Choroid plexus epithelial cell (primary cell): Measurements from ENCODE around the gene GRPEL1.

Source experiments
- DNase-seq: peaks from one replicate; pipeline ENCODE4 v3.0.0-alpha.2; 2010; ENCODE audit warnings: low read depth
- H3K4me3 ChIP-seq: 2 replicates; pipeline ENCODE4 v1.5.1; 2011; ENCODE audit warnings: low read depth, mild to moderate bottlenecking, control low read depth, low read length, moderate library complexity
- TF ChIP-seq, protein P1 (sequence below): conservative IDR thresholded peaks from 2 replicates; pipeline ENCODE4 v1.5.1; 2011; ENCODE audit warnings: low read depth, mild to moderate bottlenecking, control low read depth, inconsistent platforms, low read length, moderate library complexity

The GRPEL1 gene

DNA sequence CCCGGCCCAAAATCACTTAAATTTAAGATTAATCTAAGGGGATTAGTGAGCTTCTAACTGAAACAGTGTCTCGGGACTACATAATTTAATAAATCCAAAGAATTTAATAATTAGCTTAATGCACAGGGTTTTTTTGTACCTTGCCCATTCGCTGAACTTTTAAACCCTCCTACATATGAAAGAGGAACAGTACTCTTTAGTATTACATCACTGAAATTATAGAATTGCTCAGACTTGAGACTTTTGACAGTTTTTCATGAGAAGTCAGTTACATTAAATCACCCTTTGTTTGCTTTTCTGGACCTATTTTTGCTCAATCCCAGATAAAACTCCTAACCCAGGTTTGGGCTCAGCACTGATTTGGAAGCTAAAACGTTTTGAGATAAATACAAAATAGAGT is 27.1 kb downstream of the GRPEL1 start:
- no peak overlapping the region for H3K4me3 ChIP-seq
- TF ChIP-seq, protein P1, sequence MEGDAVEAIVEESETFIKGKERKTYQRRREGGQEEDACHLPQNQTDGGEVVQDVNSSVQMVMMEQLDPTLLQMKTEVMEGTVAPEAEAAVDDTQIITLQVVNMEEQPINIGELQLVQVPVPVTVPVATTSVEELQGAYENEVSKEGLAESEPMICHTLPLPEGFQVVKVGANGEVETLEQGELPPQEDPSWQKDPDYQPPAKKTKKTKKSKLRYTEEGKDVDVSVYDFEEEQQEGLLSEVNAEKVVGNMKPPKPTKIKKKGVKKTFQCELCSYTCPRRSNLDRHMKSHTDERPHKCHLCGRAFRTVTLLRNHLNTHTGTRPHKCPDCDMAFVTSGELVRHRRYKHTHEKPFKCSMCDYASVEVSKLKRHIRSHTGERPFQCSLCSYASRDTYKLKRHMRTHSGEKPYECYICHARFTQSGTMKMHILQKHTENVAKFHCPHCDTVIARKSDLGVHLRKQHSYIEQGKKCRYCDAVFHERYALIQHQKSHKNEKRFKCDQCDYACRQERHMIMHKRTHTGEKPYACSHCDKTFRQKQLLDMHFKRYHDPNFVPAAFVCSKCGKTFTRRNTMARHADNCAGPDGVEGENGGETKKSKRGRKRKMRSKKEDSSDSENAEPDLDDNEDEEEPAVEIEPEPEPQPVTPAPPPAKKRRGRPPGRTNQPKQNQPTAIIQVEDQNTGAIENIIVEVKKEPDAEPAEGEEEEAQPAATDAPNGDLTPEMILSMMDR: no peak
- DNase-seq: no peak

DNA sequence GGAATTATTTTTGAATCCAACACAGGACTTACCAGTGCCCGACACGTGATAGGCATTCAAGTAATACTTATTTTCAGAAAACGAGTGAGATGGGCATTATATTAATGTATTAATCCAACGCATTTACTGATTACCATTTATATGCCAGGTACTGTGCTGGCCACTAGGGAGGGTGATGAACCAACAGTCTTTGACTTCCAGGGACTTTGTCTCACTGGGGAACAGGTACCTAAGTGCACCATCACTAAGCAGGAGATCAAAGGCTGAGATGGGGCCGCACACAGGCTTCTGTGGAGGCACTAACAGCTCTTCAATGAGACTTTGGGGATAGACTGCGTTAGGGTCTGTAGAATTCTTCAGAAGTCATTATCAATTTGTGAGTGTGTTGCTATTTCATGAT is 30.4 kb downstream of the GRPEL1 start:
- no peak for DNase-seq
- TF ChIP-seq, protein P1: peak; percentile 21
- H3K4me3 ChIP-seq: no peak overlapping the region

DNA sequence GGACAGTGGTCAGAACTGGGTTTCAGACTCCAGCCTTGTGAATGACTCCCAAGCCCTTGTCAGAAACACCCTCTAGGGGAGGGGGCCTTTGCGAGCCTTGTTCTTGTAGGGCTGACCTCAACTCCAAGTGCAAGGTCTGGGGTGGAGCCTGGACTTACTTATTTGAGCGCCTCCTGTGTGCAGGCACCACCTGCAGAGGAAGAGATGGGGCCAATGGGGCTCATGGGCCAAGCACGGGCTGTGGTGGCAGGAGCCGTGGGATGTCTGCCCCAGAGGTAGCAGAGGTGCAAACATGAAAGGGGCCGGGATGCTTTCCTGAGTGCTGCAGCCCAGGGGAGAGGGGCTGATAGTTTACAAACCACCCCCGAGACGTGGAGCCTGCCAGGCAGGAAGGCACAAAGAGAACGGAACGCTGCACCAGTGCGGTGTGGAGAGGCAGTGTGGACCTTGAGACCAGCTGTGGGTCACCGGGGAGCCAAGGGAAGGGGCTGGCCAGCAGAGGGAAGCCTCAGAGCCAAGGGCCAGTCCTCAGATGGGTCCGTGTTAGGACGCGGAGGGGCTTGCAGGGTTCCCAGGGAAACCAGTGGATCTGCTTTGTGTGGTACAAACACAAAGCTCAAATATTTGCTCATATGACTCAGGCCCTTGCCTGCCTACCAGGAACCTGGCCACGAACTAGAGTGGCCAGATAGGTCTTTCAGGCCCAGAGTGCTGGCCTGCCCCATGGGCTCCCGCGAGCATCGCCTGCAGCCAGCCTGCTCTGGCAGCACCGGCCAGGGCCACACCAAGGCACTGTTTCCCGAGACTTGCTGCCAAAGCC is 33.4 kb downstream of the GRPEL1 start:
- peak; percentile 63 for DNase-seq
- H3K4me3 ChIP-seq: no peak overlapping the region
- TF ChIP-seq, protein P1: no peak

DNA sequence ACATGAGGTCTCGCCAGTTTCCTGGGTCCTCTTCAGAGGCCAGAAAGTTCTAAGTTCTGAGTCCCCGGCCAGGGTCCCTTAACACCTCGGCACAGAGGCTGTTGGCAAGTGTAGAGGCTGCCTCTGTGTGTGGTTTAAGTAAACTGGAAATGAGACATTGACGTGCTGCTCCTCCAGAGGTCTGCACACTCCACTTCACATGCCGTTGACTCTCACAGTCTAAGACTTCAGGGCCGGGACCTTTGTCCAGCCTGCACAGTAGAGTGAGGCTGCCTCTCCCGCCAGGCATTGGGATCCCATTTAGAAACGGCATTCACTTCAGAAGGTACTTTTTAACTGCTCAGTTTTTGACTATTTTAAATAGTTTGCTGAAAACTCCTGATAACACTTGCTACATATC is 35.3 kb downstream of the GRPEL1 start:
- DNase-seq: no peak
- H3K4me3 ChIP-seq: no peak overlapping the region
- TF ChIP-seq, protein P1: no peak

DNA sequence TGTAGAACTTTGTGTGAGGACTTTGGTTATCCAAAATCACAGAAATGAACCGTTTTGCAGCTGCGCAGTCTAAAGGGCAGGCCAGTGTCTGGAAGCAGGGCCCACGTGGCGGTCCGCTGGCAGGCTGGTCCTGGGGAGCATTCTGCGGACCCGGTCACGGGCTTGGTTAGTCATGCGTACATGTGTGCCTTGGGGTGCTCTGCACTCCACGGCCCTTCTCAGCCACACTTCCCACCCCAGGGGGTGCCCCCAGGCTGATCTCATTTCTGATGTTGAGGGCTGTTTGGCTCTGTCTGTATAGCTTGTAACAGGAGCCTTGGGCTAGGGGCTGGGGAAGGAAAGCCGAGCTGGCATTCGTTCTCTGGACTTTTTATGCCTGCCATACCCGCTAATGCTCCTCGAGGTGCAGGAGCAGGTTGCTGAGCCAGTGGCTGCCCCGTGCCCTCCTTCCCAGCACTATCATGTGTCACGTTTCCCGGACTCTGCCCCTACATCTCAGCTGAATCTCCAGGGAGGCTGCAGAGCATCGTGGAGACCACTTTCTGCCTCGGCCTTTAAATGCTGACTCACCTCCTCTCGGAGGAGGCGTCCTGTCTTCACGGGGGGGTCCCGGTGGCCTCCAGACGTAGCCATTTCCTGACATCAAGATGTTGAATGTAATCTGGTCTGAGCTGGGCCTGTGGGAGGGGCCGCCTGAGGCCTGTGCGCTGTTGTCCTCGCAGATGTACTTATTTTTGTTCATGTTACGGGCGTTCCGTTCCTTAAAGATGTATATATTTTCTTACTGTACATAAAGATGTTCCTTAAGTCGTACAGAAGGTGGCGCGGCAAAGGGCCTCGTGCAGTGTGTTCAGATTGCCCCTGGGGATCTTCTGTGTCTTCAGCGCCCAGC is 36.1 kb downstream of the GRPEL1 start:
- TF ChIP-seq, protein P1: no peak
- DNase-seq: peak; percentile 37
- no peak overlapping the region for H3K4me3 ChIP-seq

DNA sequence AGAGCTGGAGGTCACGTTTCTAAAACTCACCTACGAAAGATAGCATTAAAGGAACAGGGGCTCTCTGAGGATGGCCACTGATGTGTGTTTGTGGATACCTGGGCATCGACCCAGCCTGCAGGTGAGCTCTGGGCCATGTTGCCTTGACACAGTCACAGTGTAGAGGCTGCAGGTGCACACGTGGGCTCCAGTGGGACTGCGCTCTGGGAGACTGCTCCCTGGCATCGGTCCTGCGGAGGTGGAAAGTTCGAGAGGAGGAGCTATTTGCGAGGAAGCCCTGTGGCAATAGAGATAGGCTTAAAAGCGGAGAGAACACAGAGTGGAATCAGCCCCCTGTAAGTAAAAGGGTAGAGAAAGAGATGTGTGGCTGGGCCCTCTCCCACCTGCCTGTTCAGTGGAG is 37.0 kb downstream of the GRPEL1 start:
- no peak for DNase-seq
- TF ChIP-seq, protein P1: no peak
- no peak overlapping the region for H3K4me3 ChIP-seq

DNA sequence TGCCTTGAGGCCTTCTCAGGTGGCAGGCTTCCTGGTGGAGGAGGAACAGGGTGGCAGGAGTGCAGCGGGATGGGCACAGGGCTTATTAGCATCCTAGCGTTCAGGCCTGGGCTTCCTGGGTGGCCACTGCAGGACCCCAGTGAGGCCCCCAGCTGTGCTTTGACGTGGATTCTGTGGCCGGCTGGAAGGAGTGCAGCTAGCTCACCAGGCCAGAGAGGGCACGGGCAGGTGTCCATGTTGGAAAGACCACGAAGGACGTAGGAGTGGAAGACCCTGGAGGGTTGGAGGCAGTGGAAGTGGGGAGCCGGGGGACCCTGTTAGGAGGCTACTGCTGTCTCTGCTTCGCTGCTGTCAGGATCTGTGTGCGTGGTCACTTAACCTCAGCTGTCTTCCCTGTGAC is 37.9 kb downstream of the GRPEL1 start:
- no peak overlapping the region for H3K4me3 ChIP-seq
- DNase-seq: no peak
- TF ChIP-seq, protein P1: no peak
